CD14-positive monocyte (primary cell): ENCODE measurements around the gene ARCN1. TPM values are rescaled to one million over a fixed set of nuclear protein-coding genes. Genes with fewer than 3 reads are reported as not detected.

ENCODE experiments used
- DNase-seq, 3 donors: peaks; one replicate each; pipeline ENCODE4 v3.0.0-alpha.2; 2011 to 2022
- H2AFZ ChIP-seq: 2 replicates; pipeline ENCODE4 v1.6.0; 2012; ENCODE audit warnings: mild to moderate bottlenecking, low read depth, low read length, inconsistent platforms; ENCODE audit not compliant: insufficient read depth, poor library complexity, severe bottlenecking
- H3K27ac ChIP-seq, 2 donors: 1 replicate in 1 of 2; 2 replicates in 1 of 2; pipeline ENCODE4 v1.5.1; 2012 to 2013; ENCODE audit warnings: low read length in 2 of 2, control low read depth in 1 of 2, inconsistent platforms in 1 of 2, low read depth in 1 of 2, mild to moderate bottlenecking in 1 of 2
- H3K27me3 ChIP-seq, 2 donors: one replicate each; pipeline versions ENCODE4 v1.6.0 to v1.6.1; 2011 to 2013; ENCODE audit warnings: low read length in 2 of 2; ENCODE audit not compliant: control insufficient read depth in 2 of 2, insufficient read depth in 2 of 2
- H3K36me3 ChIP-seq, 2 donors: replicated peaks in 1 of 2; 1 replicate in 1 of 2; 2 replicates in 1 of 2; pipeline versions ENCODE4 v1.5.1 to v1.6.1; 2012 to 2013; ENCODE audit warnings: low read length in 2 of 2, control low read depth in 1 of 2, inconsistent platforms in 1 of 2, mild to moderate bottlenecking in 1 of 2; ENCODE audit not compliant: insufficient read depth in 2 of 2, control insufficient read depth in 1 of 2
- H3K4me1 ChIP-seq, 2 donors: 1 replicate in 1 of 2; 2 replicates in 1 of 2; pipeline versions ENCODE4 v1.5.1 to v1.6.1; 2012 to 2013; ENCODE audit warnings: low read length in 2 of 2, control low read depth in 1 of 2, inconsistent platforms in 1 of 2, mild to moderate bottlenecking in 1 of 2, moderate library complexity in 1 of 2; ENCODE audit not compliant: insufficient read depth in 2 of 2, control insufficient read depth in 1 of 2
- H3K4me2 ChIP-seq: replicated peaks from 2 replicates; pipeline ENCODE3; 2012; ENCODE audit warnings: low read length, moderate library complexity, mild to moderate bottlenecking; ENCODE audit not compliant: poor library complexity, severe bottlenecking; ENCODE audit errors: extremely low read depth
- H3K4me3 ChIP-seq, 3 experiments: fragments of 200-600 bp in 1 of 3; sonication (generic) in 1 of 3; replicated peaks in 1 of 3; 1 replicate in 2 of 3; 2 replicates in 1 of 3; pipeline ENCODE4 v1.5.1; 2011 to 2013; ENCODE audit warnings: low read length in 3 of 3, mild to moderate bottlenecking in 3 of 3, control low read depth in 2 of 3, low read depth in 2 of 3, inconsistent platforms in 1 of 3, moderate library complexity in 1 of 3
- H3K79me2 ChIP-seq: 2 replicates; pipeline ENCODE4 v1.6.0; 2012; ENCODE audit warnings: mild to moderate bottlenecking, control low read depth, inconsistent platforms, low read length, moderate library complexity; ENCODE audit not compliant: insufficient read depth
- H3K9ac ChIP-seq: 2 replicates; pipeline ENCODE4 v1.6.0; 2017; ENCODE audit warnings: low read length, mild to moderate bottlenecking; ENCODE audit not compliant: insufficient read depth, poor library complexity, severe bottlenecking
- H3K9me3 ChIP-seq, 2 donors: replicated peaks in 1 of 2; 1 replicate in 1 of 2; 2 replicates in 1 of 2; pipeline versions ENCODE4 v1.5.1 to v1.6.1; 2012 to 2013; ENCODE audit warnings: low read length in 2 of 2, control low read depth in 1 of 2; ENCODE audit not compliant: control insufficient read depth in 1 of 2, insufficient read depth in 1 of 2
- H4K20me1 ChIP-seq: 2 replicates; pipeline ENCODE4 v1.6.0; 2012; ENCODE audit warnings: mild to moderate bottlenecking, low read length, control low read depth, moderate library complexity; ENCODE audit not compliant: insufficient read depth
- H3K27ac Mint-ChIP-seq, 7 donors: one replicate each; pipeline ENCODE4 v1.8.0; 2020; ENCODE audit warnings: mild to moderate bottlenecking in 7 of 7, mixed read lengths in 7 of 7, moderate library complexity in 6 of 7, inconsistent platforms in 2 of 7
- H3K27me3 Mint-ChIP-seq, 3 donors: one replicate each; pipeline ENCODE4 v1.8.0; 2021 to 2022; ENCODE audit warnings: low read depth in 3 of 3, mild to moderate bottlenecking in 3 of 3, mixed read lengths in 3 of 3, moderate library complexity in 3 of 3, inconsistent platforms in 1 of 3
- H3K36me3 Mint-ChIP-seq, 2 donors: one replicate each; pipeline ENCODE4 v1.8.0; 2020; ENCODE audit warnings: mixed read lengths in 2 of 2, inconsistent platforms in 1 of 2, mild to moderate bottlenecking in 1 of 2
- H3K4me1 Mint-ChIP-seq: one replicate; pipeline ENCODE4 v1.8.0; 2020; ENCODE audit warnings: mild to moderate bottlenecking, mixed read lengths
- H3K4me3 Mint-ChIP-seq, 2 donors: one replicate each; pipeline ENCODE4 v1.8.0; 2020; ENCODE audit warnings: mild to moderate bottlenecking in 2 of 2, mixed read lengths in 2 of 2, moderate library complexity in 1 of 2
- H3K9me3 Mint-ChIP-seq, 7 donors: one replicate each; pipeline ENCODE4 v1.8.0; 2020 to 2022; ENCODE audit warnings: mixed read lengths in 7 of 7, mild to moderate bottlenecking in 6 of 7, moderate library complexity in 6 of 7, inconsistent platforms in 2 of 7
- WGBS: methylation state at CpG from one replicate; pipeline ENCODE4 v1.1.5; 2013; ENCODE audit warnings: missing lambda C conversion rate; ENCODE audit not compliant: insufficient coverage; 5-methylcytosine and 5-hydroxymethylcytosine counted together
- intact Hi-C, 2 donors: fragments of 100-400 bp; cut with micrococcal nuclease; formaldehyde crosslinking; loops; one replicate each; pipeline versions ENCODE4 v1.15.0 to v1.15.1; 2023
- polyA plus RNA-seq, 3 donors: library from polyadenylated mRNA; depleted of rRNA in 1 of 3; unstranded in 2 of 3; stranded (reverse) in 1 of 3; fragments of 300-500 nt in 2 of 3; fragments of >200 nt in 1 of 3; fragmentation: Illumina TruSeq in 2 of 3; gene quantifications; 1 replicate in 2 of 3; 2 replicates in 1 of 3; pipeline ENCODE4 v1.2.3, GENCODE V29; 2012 to 2021
- TF ChIP-seq, protein P1 (sequence below): fragments of 200-600 bp; IDR thresholded peaks from one replicate; pipeline ENCODE4 v1.8.0; 2022; ENCODE audit warnings: antibody characterized with exemption, mild to moderate bottlenecking

The ARCN1 gene
- polyA plus RNA-seq, 3 donors, result 36.1 to 101 (median 79.7) TPM

- H3K27me3 Mint-ChIP-seq, result peaks cover 11 to 17% (median 14%) of the 10 kb centered on the region in 3 donors
- H3K9ac ChIP-seq, result no peak overlapping the region
- peaks cover 0 to 16% of the 10 kb centered on the region in 2 donors for H3K27me3 ChIP-seq
- intact Hi-C loops, result no loop called here
- H3K27ac ChIP-seq, result no peak overlapping the region
- WGBS, result 93% methylated on average over 13 of the region's 15 CpGs
- no peaks in the 10 kb centered on the region for H3K36me3 ChIP-seq
- H3K4me3 Mint-ChIP-seq, result no peak overlapping the region
- peaks cover 4 to 8% of the 10 kb centered on the region in 2 donors for H3K4me1 ChIP-seq
- no peak for DNase-seq
- no peaks in the 10 kb centered on the region for H3K9me3 ChIP-seq
- TF ChIP-seq, protein P1, sequence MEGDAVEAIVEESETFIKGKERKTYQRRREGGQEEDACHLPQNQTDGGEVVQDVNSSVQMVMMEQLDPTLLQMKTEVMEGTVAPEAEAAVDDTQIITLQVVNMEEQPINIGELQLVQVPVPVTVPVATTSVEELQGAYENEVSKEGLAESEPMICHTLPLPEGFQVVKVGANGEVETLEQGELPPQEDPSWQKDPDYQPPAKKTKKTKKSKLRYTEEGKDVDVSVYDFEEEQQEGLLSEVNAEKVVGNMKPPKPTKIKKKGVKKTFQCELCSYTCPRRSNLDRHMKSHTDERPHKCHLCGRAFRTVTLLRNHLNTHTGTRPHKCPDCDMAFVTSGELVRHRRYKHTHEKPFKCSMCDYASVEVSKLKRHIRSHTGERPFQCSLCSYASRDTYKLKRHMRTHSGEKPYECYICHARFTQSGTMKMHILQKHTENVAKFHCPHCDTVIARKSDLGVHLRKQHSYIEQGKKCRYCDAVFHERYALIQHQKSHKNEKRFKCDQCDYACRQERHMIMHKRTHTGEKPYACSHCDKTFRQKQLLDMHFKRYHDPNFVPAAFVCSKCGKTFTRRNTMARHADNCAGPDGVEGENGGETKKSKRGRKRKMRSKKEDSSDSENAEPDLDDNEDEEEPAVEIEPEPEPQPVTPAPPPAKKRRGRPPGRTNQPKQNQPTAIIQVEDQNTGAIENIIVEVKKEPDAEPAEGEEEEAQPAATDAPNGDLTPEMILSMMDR, result no peak
- H3K9me3 Mint-ChIP-seq, result peaks cover 0 to 2% (median 0%) of the 10 kb centered on the region in 7 donors
- no peaks in the 10 kb centered on the region for H3K36me3 Mint-ChIP-seq
- peak overlapping the region; percentile 34 for H3K4me2 ChIP-seq
- H4K20me1 ChIP-seq, result no peaks in the 10 kb centered on the region
- no peak overlapping the region for H3K4me3 ChIP-seq
- no peaks in the 10 kb centered on the region for H3K79me2 ChIP-seq
- no peak overlapping the region for H3K27ac Mint-ChIP-seq
- H2AFZ ChIP-seq, result peak overlapping the region; percentile 41
- H3K4me1 Mint-ChIP-seq, result no peaks in the 10 kb centered on the region
These were observed 63.0 kb downstream of the ARCN1 start for GRCh38 chr11:118635237-118635591.

- peaks cover 0 to 16% of the 10 kb centered on the region in 2 donors for H3K27me3 ChIP-seq
- WGBS, result 100% methylated on average over 1 of the region's 2 CpGs
These were observed 63.4 kb downstream of the ARCN1 start for GRCh38 chr11:118635642-118636041.

More at GRCh38 chr11:118635642-118636041, 63.4 kb downstream of the ARCN1 start:
- TF ChIP-seq, protein P1, result no peak
- no peak overlapping the region for H3K27ac Mint-ChIP-seq
- DNase-seq, result no peak
- no peaks in the 10 kb centered on the region for H3K79me2 ChIP-seq
- no peak overlapping the region for H3K4me3 Mint-ChIP-seq
- no peaks in the 10 kb centered on the region for H3K36me3 ChIP-seq
- no peaks in the 10 kb centered on the region for H3K36me3 Mint-ChIP-seq
- peaks cover 4 to 8% of the 10 kb centered on the region in 2 donors for H3K4me1 ChIP-seq
- H3K9me3 ChIP-seq, result no peaks in the 10 kb centered on the region
- H3K27ac ChIP-seq, result no peak overlapping the region
- peaks cover 0 to 2% (median 0%) of the 10 kb centered on the region in 7 donors for H3K9me3 Mint-ChIP-seq
- H3K4me2 ChIP-seq, result no peak overlapping the region
- H3K27me3 Mint-ChIP-seq, result peaks cover 11 to 17% (median 14%) of the 10 kb centered on the region in 3 donors
- H4K20me1 ChIP-seq, result no peaks in the 10 kb centered on the region
- intact Hi-C loops, result no loop called here
- H3K4me1 Mint-ChIP-seq, result no peaks in the 10 kb centered on the region
- H3K9ac ChIP-seq, result no peak overlapping the region
- no peak overlapping the region for H2AFZ ChIP-seq
- no peak overlapping the region for H3K4me3 ChIP-seq
